Lower leg skin (tissue), 4 donors: ENCODE data around the gene OTULIN. TPM values are rescaled to one million over a fixed set of nuclear protein-coding genes. Genes with fewer than 3 reads are reported as not detected.

Experiments
- DNase-seq, 2 donors: peaks; one replicate each; pipeline ENCODE4 v3.0.0-alpha.2; 2019; ENCODE audit warnings: low spot score in 2 of 2
- H3K4me3 ChIP-seq: fragments of 200-600 bp; sonication (generic); 2 replicates; pipeline ENCODE4 v1.5.1; 2017; ENCODE audit warnings: mild to moderate bottlenecking, low read depth; ENCODE audit not compliant: poor library complexity, severe bottlenecking
- POLR2A ChIP-seq, 2 donors: fragments of 450-650 bp; IDR thresholded peaks; one replicate each; pipeline ENCODE4 v1.6.1; 2016 to 2017; ENCODE audit warnings: antibody characterized with exemption in 2 of 2, mild to moderate bottlenecking in 1 of 2, moderate library complexity in 1 of 2
- WGBS, 2 donors: methylation state at CpG; one replicate each; pipeline ENCODE4 v1.1.5; 2018; 5-methylcytosine and 5-hydroxymethylcytosine counted together
- intact Hi-C: fragments of 100-400 bp; cut with DNase I; formaldehyde crosslinking; loops from one replicate; pipeline ENCODE4 v1.15.0; 2023; ENCODE audit warnings: low total_unique reads
- total RNA-seq, 4 donors: library from RNA; depleted of rRNA; stranded (reverse); fragments of >200 nt; gene quantifications; one replicate each; pipeline ENCODE4 v1.1.0, GENCODE V29; 2016
- TF ChIP-seq, protein P1 (sequence below), 3 donors: fragments of 450-650 bp; IDR thresholded peaks; one replicate each; pipeline ENCODE4 v1.5.1; 2016; ENCODE audit warnings: antibody characterized with exemption in 3 of 3, mild to moderate bottlenecking in 3 of 3, moderate library complexity in 2 of 3

The OTULIN gene
- total RNA-seq, 4 donors from 2014 or later = 52.4 to 131 (median 82.1) TPM

DNA sequence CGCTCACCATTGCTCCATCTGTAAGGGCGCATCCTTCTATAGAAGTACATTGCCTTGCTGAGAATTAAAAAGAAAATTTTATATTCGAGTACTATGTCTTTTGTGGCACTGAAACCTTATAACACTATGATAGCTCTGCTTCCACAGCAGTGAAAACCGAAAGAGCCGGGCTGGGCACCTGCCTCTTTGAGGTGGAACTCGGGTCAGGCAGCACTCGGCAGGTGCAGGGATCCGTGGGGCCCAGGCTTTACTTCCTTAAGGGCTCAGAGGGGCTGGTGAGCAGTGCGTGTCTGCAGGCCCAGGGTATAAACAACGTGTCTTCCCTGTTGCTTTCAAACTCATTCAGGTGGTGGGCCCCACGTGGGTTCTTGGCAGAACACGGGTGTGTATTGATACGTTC, 69.9 kb downstream of the OTULIN start:
- intact Hi-C loops = no loop called here
- H3K4me3 ChIP-seq = no peak overlapping the region
- TF ChIP-seq, protein P1, sequence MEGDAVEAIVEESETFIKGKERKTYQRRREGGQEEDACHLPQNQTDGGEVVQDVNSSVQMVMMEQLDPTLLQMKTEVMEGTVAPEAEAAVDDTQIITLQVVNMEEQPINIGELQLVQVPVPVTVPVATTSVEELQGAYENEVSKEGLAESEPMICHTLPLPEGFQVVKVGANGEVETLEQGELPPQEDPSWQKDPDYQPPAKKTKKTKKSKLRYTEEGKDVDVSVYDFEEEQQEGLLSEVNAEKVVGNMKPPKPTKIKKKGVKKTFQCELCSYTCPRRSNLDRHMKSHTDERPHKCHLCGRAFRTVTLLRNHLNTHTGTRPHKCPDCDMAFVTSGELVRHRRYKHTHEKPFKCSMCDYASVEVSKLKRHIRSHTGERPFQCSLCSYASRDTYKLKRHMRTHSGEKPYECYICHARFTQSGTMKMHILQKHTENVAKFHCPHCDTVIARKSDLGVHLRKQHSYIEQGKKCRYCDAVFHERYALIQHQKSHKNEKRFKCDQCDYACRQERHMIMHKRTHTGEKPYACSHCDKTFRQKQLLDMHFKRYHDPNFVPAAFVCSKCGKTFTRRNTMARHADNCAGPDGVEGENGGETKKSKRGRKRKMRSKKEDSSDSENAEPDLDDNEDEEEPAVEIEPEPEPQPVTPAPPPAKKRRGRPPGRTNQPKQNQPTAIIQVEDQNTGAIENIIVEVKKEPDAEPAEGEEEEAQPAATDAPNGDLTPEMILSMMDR (IDR thresholded peaks at IDR 0.05) = no peak
- TF ChIP-seq POLR2A (IDR thresholded peaks at IDR 0.05) = no peak
- no peak for DNase-seq
- 93 to 94% methylated on average over 13 of the region's 13 CpGs for WGBS, 2 donors

DNA sequence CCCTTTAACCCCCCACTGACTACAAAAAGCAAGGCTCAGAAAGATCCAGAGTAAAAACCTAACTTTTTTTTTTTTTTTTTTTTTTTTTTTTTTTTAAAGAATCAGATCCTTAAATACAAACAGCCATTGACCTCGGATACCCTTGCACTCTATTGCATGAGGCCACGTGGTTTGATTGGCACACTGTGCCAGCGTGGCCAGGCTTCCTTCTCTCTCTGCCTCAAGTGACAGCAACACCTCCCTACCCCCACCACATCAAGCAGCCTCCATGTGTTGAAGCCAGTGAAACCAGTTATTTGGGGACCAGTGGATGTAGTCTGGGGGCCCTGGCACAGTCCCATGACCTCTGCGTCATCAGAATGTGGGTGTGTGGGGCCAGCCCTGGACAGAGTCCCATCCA, 71.4 kb downstream of the OTULIN start:
- intact Hi-C loops = no loop called here
- no peak for DNase-seq
- TF ChIP-seq, protein P1 (IDR thresholded peaks at IDR 0.05) = no peak
- no peak for TF ChIP-seq POLR2A (IDR thresholded peaks at IDR 0.05)
- no peak overlapping the region for H3K4me3 ChIP-seq
- 65 to 72% methylated on average over 4 of the region's 4 CpGs for WGBS, 2 donors

DNA sequence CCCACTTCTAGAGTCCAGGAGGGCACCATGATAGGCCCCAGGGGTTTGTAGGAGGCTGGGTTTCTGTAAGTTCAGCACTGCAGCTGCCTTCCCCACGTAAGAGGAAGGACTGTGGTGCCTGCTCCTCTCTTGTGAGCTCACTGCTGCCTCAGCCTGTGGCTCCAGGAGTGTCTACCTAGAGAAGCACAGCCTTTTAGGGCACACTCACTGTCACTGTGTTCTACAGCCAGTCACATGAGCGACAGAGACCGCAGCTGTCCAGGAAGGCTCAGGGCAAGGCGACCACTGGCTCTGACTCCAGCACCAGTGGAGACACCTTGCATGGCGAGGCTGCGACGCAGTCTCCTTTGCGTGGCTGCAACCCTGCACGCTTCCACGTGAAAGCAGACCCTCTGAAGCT, 72.8 kb downstream of the OTULIN start:
- DNase-seq = no peak
- intact Hi-C loops = no loop called here
- TF ChIP-seq, protein P1 (IDR thresholded peaks at IDR 0.05) = no peak
- TF ChIP-seq POLR2A (IDR thresholded peaks at IDR 0.05) = no peak
- 92 to 94% methylated on average over 10 of the region's 10 CpGs for WGBS, 2 donors
- no peak overlapping the region for H3K4me3 ChIP-seq

DNA sequence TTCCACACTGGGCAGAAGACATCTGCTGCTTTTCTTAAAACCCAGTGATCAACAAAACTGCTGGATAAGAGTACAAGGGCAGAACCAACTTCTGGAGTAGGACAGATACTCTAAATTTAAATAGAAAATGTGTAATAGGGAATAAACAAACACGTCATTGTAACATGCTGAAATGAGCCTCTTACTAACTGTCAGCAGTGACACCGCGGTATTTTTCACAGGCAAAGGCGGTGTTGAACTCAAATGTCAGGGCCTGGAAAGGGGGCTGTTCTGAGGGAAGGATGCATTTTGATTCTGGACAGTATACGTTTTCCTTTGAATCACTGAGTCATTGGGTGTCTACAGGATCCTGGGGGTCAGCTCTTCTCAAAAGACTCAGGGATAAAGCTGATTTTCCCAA, 73.5 kb downstream of the OTULIN start:
- 89 to 92% methylated on average over 5 of the region's 5 CpGs for WGBS, 2 donors
- TF ChIP-seq, protein P1 (IDR thresholded peaks at IDR 0.05) = no peak
- TF ChIP-seq POLR2A (IDR thresholded peaks at IDR 0.05) = no peak
- intact Hi-C loops = no loop called here
- no peak for DNase-seq
- H3K4me3 ChIP-seq = no peak overlapping the region

DNA sequence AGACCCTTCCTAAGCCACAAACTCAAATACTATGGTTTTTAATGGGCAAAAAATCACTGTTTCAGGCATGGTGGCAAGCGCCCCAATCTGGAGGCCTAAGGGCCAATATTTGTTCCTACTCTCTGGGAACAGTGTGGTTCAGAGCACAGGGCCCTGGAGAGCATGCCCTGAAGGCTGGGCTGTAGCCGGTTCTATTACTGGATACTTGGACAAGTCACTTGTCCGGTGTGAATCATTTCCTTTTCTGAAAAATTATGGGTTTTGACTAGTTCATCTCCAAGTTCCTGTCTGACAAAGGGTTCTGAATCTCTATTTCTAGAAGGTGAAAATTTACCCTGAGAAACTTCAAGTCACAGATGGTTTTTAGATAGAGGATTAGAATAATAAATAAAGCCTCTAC, 75.0 kb downstream of the OTULIN start:
- H3K4me3 ChIP-seq = no peak overlapping the region
- intact Hi-C loops = no loop called here
- DNase-seq = no peak
- TF ChIP-seq, protein P1 (IDR thresholded peaks at IDR 0.05) = no peak
- TF ChIP-seq POLR2A (IDR thresholded peaks at IDR 0.05) = no peak
- WGBS, 2 donors = 44 to 52% methylated on average over 3 of the region's 3 CpGs

DNA sequence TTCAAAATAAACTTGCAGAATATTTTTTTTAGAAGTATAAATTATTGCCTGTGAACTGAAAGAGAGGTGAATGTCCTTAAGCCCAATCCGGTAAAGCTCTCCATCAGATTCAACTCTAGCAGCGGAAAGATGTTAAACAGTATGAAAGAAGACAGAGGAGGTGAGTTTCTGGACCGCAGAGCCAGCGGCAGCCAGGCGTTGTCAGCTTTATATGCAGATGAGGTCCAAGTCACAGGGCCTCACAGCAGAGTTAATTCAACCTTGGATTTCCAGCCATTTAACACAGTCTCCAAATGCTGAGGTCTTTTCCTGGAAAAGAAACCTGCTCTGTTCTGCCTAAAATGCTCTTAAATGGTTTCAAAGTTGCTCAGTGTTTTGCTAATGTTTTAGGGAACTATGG, 75.5 kb downstream of the OTULIN start:
- no peak for DNase-seq
- H3K4me3 ChIP-seq = no peak overlapping the region
- 87% methylated on average over 5 of the region's 5 CpGs for WGBS, 2 donors
- intact Hi-C loops = no loop called here
- TF ChIP-seq POLR2A (IDR thresholded peaks at IDR 0.05) = no peak
- TF ChIP-seq, protein P1 (IDR thresholded peaks at IDR 0.05) = no peak
